GM18873 (cell line): ENCODE data around the gene SMIM7.
"Not testable (repeated sequence)": the region's sequence is repeated elsewhere in the genome, so short reads cannot be mapped to it uniquely, and the experiment has no call there.

Source experiments
- ATAC-seq: cut with Tn5 transposase; IDR thresholded peaks from one replicate; pipeline ENCODE4 v1.9.1; 2021; ENCODE audit warnings: mild to moderate bottlenecking, moderate library complexity, moderate number of reproducible peaks; ENCODE audit not compliant: unreplicated experiment, low FRiP score

The SMIM7 gene

GRCh38 chr19:16657384-16657783 lies 2.6 kb downstream of the SMIM7 start:
- ATAC-seq = no peak

GRCh38 chr19:16655727-16656126 lies 4.2 kb downstream of the SMIM7 start:
- no peak for ATAC-seq

- no peak for ATAC-seq
Measured at GRCh38 chr19:16654627-16655026, 5.3 kb downstream of the SMIM7 start.

- ATAC-seq = no peak
Measured at GRCh38 chr19:16654140-16654539, 5.8 kb downstream of the SMIM7 start.

- ATAC-seq = no peak
Measured at GRCh38 chr19:16652854-16653253, 7.1 kb downstream of the SMIM7 start.

- ATAC-seq = not testable (repeated sequence)
Measured at GRCh38 chr19:16651421-16652188, 8.3 kb downstream of the SMIM7 start.

- no peak for ATAC-seq
Measured at GRCh38 chr19:16650821-16651220, 9.1 kb downstream of the SMIM7 start.

- ATAC-seq = no peak
Measured at GRCh38 chr19:16649734-16650133, 10.2 kb downstream of the SMIM7 start.

- ATAC-seq = no peak
Measured at GRCh38 chr19:16645140-16645539, 14.8 kb downstream of the SMIM7 start.

GRCh38 chr19:16641695-16642094 lies 18.2 kb downstream of the SMIM7 start:
- ATAC-seq = no peak

- ATAC-seq = no peak
Measured at GRCh38 chr19:16640951-16641350, 19.0 kb downstream of the SMIM7 start.

GRCh38 chr19:16638666-16639065 lies 21.3 kb downstream of the SMIM7 start:
- no peak for ATAC-seq

- ATAC-seq = no peak
Measured at GRCh38 chr19:16637535-16637934, 22.4 kb downstream of the SMIM7 start.

- ATAC-seq = no peak
Measured at GRCh38 chr19:16631465-16631864, 28.5 kb downstream of the SMIM7 start.

- no peak for ATAC-seq
Measured at GRCh38 chr19:16628984-16629691, 30.8 kb downstream of the SMIM7 start.

GRCh38 chr19:16628183-16628983 lies 31.6 kb downstream of the SMIM7 start, which contains the start of gene MED26:
Gene MED26, minus strand, starts transcription at chr19:16628204. Its CDS starts 261 bp downstream, at chr19:16627943.
- peak; percentile 60 for ATAC-seq

GRCh38 chr19:16627928-16628182 lies 32.1 kb downstream of the SMIM7 start:
- ATAC-seq = no peak

- ATAC-seq = peak; percentile 2
Measured at GRCh38 chr19:16627193-16627927, 32.6 kb downstream of the SMIM7 start.

GRCh38 chr19:16626796-16627192 lies 33.1 kb downstream of the SMIM7 start:
- ATAC-seq = no peak

GRCh38 chr19:16625163-16625958 lies 34.6 kb downstream of the SMIM7 start:
- no peak for ATAC-seq
